Measurements from ENCODE around the gene SYT7. TPM values are rescaled to one million over a fixed set of nuclear protein-coding genes. Genes with fewer than 3 reads are reported as not detected.

The SYT7 gene
- polyA plus RNA-seq, 4 donors = 0.81 to 12.2 (median 3.0) TPM

DNA sequence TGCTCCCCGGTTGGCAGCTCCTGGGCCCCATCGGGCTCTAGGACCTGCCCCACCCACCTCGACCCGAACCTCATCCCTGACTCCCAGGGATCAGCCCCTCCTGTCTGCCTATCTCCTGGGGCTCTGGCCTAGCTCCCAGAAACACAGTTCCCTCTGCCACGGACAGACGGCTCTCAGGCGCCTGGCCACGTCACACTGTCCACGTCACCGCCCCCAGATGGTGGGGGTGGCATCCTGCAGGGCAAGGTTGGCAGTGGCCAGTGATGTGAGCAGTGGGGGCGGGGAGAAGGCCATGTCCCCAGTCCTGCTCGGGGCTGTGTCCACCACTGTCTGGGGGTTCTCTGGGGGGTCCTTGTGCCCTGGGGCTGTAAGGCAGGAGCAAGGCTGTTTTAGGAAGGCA lies 29.2 kb downstream of the SYT7 start:
- Histone ChIP-seq H3K27me3 (ENCODE audit: control insufficient read depth in 3 of 3, insufficient read depth in 3 of 3, low read length in 3 of 3) (peaks cover 8 to 42% (median 20%) of the 10 kb centered on the region in 3 donors), H3K4me3 (ENCODE audit: low read depth in 1 of 3, low read length in 3 of 3) (no peak overlapping the region), H3K9me3 (ENCODE audit: control insufficient read depth in 2 of 2, insufficient read depth in 1 of 2, low read depth in 1 of 2, low read length in 1 of 2) (no peaks in the 10 kb centered on the region), H3K36me3 (ENCODE audit: control insufficient read depth in 3 of 3, insufficient read depth in 2 of 3, low read depth in 1 of 3, low read length in 3 of 3) (peaks cover 0 to 2% (median 0%) of the 10 kb centered on the region in 3 donors), H3K27ac (ENCODE audit: low read depth in 1 of 3, low read length in 2 of 3) (no peak overlapping the region), H3K4me1 (ENCODE audit: control insufficient read depth in 3 of 3, insufficient read depth in 2 of 3, low read depth in 1 of 3, low read length in 2 of 3) (peaks cover 0 to 6% (median 0%) of the 10 kb centered on the region in 3 donors)
- DNase-seq (no peak), FAIRE-seq (no peak)
- WGBS, 3 donors = 31 to 64% (median 43%) methylated on average over 11 to 12 of the region's 12 CpGs

DNA sequence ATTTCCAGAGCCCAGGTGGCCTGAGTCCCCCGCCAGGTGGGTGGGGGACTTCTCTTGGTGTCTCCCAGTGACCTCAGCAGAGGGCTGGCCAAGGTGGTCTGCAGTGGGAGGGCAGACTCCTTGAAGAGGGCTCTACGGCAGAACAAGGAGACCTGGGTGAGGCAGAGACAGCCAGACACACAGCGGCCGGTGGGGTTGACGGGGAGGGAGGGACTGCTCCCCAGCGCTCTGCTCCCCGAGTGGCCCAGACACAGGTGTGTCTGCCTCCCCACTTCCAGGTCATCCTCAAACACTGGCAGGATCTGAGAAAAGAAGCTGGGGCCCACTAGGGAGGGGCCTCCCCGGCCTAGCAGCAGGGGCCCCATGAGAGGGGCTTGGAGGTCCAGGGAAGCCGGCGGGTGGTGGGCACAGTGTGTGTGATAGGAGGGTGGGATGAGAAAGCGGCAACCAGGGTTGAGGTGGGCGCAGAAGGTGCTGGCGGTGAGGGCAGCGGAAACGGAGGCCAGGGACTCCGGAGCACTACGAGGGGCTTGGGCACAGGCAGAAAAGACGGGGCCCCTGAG lies 30.1 kb downstream of the SYT7 start:
- H3K27me3 ChIP-seq (ENCODE audit: control insufficient read depth in 3 of 3, insufficient read depth in 3 of 3, low read length in 3 of 3) = peaks cover 7 to 33% (median 13%) of the 10 kb centered on the region in 3 donors
- H3K9me3 ChIP-seq (ENCODE audit: control insufficient read depth in 2 of 2, insufficient read depth in 1 of 2, low read depth in 1 of 2, low read length in 1 of 2) = no peaks in the 10 kb centered on the region
- 81 to 88% (median 86%) methylated on average over 17 to 18 of the region's 18 CpGs for WGBS, 3 donors
- H3K27ac ChIP-seq (ENCODE audit: low read depth in 1 of 3, low read length in 2 of 3) = no peak overlapping the region
- H3K4me1 ChIP-seq (ENCODE audit: control insufficient read depth in 3 of 3, insufficient read depth in 2 of 3, low read depth in 1 of 3, low read length in 2 of 3) = peaks cover 0 to 4% (median 0%) of the 10 kb centered on the region in 3 donors
- H3K36me3 ChIP-seq (ENCODE audit: control insufficient read depth in 3 of 3, insufficient read depth in 2 of 3, low read depth in 1 of 3, low read length in 3 of 3) = peaks cover 0 to 2% (median 0%) of the 10 kb centered on the region in 3 donors
- DNase-seq = no peak
- FAIRE-seq = no peak
- H3K4me3 ChIP-seq (ENCODE audit: low read depth in 1 of 3, low read length in 3 of 3) = no peak overlapping the region

- Histone ChIP-seq H3K4me1 (ENCODE audit: control insufficient read depth in 3 of 3, insufficient read depth in 2 of 3, low read depth in 1 of 3, low read length in 2 of 3) (no peaks in the 10 kb centered on the region), H3K27ac (ENCODE audit: low read depth in 1 of 3, low read length in 2 of 3) (no peak overlapping the region), H3K36me3 (ENCODE audit: control insufficient read depth in 3 of 3, insufficient read depth in 2 of 3, low read depth in 1 of 3, low read length in 3 of 3) (peaks cover 0 to 4% (median 0%) of the 10 kb centered on the region in 3 donors), H3K27me3 (ENCODE audit: control insufficient read depth in 3 of 3, insufficient read depth in 3 of 3, low read length in 3 of 3) (peaks cover 3 to 25% (median 12%) of the 10 kb centered on the region in 3 donors), H3K4me3 (ENCODE audit: low read depth in 1 of 3, low read length in 3 of 3) (no peak overlapping the region), H3K9me3 (ENCODE audit: control insufficient read depth in 2 of 2, insufficient read depth in 1 of 2, low read depth in 1 of 2, low read length in 1 of 2) (no peaks in the 10 kb centered on the region)
- no peak for FAIRE-seq
- DNase-seq = no peak
- WGBS, 3 donors = 59 to 78% (median 76%) methylated on average over 21 to 23 of the region's 23 CpGs
Observed at GRCh38 chr11:61549662-61550568, 31.0 kb downstream of the SYT7 start.

DNA sequence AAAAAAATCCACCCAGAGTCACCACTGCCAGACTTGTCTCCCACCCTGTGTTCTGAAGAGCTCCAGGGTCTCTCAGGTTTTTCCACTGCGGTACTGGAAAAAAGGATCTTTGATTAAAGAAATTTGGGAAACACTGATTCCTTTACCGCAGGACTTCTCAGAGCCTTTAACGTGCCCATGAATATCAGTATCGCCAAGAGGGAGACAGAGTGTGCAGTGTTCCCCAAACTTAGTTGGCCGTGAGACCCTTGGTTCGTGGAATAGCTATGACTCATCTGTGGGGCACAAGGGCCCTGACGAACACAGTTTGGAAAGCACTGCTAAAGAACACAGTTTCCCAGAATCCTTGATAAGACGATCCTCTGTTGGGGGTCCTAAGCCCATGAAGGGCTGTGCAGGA lies 31.7 kb downstream of the SYT7 start:
- Histone ChIP-seq H3K9me3 (ENCODE audit: control insufficient read depth in 2 of 2, insufficient read depth in 1 of 2, low read depth in 1 of 2, low read length in 1 of 2) (no peaks in the 10 kb centered on the region), H3K27me3 (ENCODE audit: control insufficient read depth in 3 of 3, insufficient read depth in 3 of 3, low read length in 3 of 3) (peaks cover 3 to 18% (median 6%) of the 10 kb centered on the region in 3 donors), H3K4me1 (ENCODE audit: control insufficient read depth in 3 of 3, insufficient read depth in 2 of 3, low read depth in 1 of 3, low read length in 2 of 3) (no peaks in the 10 kb centered on the region), H3K36me3 (ENCODE audit: control insufficient read depth in 3 of 3, insufficient read depth in 2 of 3, low read depth in 1 of 3, low read length in 3 of 3) (peaks cover 0 to 4% (median 0%) of the 10 kb centered on the region in 3 donors), H3K27ac (ENCODE audit: low read depth in 1 of 3, low read length in 2 of 3) (no peak overlapping the region), H3K4me3 (ENCODE audit: low read depth in 1 of 3, low read length in 3 of 3) (no peak overlapping the region)
- DNase-seq (no peak), FAIRE-seq (no peak)
- 69 to 82% (median 73%) methylated on average over 8 of the region's 8 CpGs for WGBS, 3 donors

DNA sequence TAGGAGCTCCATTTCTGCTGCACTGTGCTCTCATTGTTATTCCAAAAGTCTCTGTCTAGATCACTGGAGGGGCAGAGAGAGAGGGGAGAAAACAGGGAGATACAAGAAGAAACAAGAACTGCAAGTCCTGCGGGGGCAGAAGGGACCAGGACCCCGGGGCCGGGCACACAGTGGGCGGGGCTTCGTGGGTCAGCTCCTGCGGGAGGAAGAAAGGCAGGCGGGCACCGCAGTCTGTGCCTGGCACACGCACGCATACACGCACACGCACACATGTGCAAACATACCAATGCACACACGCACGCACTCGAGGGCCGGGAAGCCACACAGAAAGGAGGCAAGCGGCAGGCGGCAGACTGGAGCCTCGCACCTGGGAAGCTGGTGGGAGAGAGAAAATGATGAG lies 33.6 kb downstream of the SYT7 start:
- no peaks in the 10 kb centered on the region for H3K9me3 ChIP-seq (ENCODE audit: control insufficient read depth in 2 of 2, insufficient read depth in 1 of 2, low read depth in 1 of 2, low read length in 1 of 2)
- H3K27me3 ChIP-seq (ENCODE audit: control insufficient read depth in 3 of 3, insufficient read depth in 3 of 3, low read length in 3 of 3) = peaks cover 0 to 3% (median 0%) of the 10 kb centered on the region in 3 donors
- 74 to 77% (median 75%) methylated on average over 19 of the region's 19 CpGs for WGBS, 3 donors
- DNase-seq (no peak), FAIRE-seq (no peak)
- H3K4me3 ChIP-seq (ENCODE audit: low read depth in 1 of 3, low read length in 3 of 3) = no peak overlapping the region
- H3K36me3 ChIP-seq (ENCODE audit: control insufficient read depth in 3 of 3, insufficient read depth in 2 of 3, low read depth in 1 of 3, low read length in 3 of 3) = peaks cover 0 to 4% (median 0%) of the 10 kb centered on the region in 3 donors
- H3K4me1 ChIP-seq (ENCODE audit: control insufficient read depth in 3 of 3, insufficient read depth in 2 of 3, low read depth in 1 of 3, low read length in 2 of 3) = no peaks in the 10 kb centered on the region
- H3K27ac ChIP-seq (ENCODE audit: low read depth in 1 of 3, low read length in 2 of 3) = no peak overlapping the region

- Histone ChIP-seq H3K4me1 (ENCODE audit: control insufficient read depth in 3 of 3, insufficient read depth in 2 of 3, low read depth in 1 of 3, low read length in 2 of 3) (peaks cover 0 to 3% (median 0%) of the 10 kb centered on the region in 3 donors), H3K9me3 (ENCODE audit: control insufficient read depth in 2 of 2, insufficient read depth in 1 of 2, low read depth in 1 of 2, low read length in 1 of 2) (no peaks in the 10 kb centered on the region), H3K27me3 (ENCODE audit: control insufficient read depth in 3 of 3, insufficient read depth in 3 of 3, low read length in 3 of 3) (peaks cover 0 to 3% (median 0%) of the 10 kb centered on the region in 3 donors), H3K4me3 (ENCODE audit: low read depth in 1 of 3, low read length in 3 of 3) (peak overlapping the region in 1 of 3 donors; percentile 10), H3K27ac (ENCODE audit: low read depth in 1 of 3, low read length in 2 of 3) (no peak overlapping the region), H3K36me3 (ENCODE audit: control insufficient read depth in 3 of 3, insufficient read depth in 2 of 3, low read depth in 1 of 3, low read length in 3 of 3) (peaks cover 0 to 4% (median 0%) of the 10 kb centered on the region in 3 donors)
- WGBS, 3 donors = 47 to 71% (median 60%) methylated on average over 5 to 20 of the region's 20 CpGs
- DNase-seq = no peak
- FAIRE-seq = no peak
Observed at GRCh38 chr11:61546663-61547062, 34.2 kb downstream of the SYT7 start.

- H3K4me3 ChIP-seq (ENCODE audit: low read depth in 1 of 3, low read length in 3 of 3) = no peak overlapping the region
- H3K27me3 ChIP-seq (ENCODE audit: control insufficient read depth in 3 of 3, insufficient read depth in 3 of 3, low read length in 3 of 3) = peaks cover 0 to 3% (median 0%) of the 10 kb centered on the region in 3 donors
- 91 to 96% (median 94%) methylated on average over 26 to 32 of the region's 32 CpGs for WGBS, 3 donors
- H3K27ac ChIP-seq (ENCODE audit: low read depth in 1 of 3, low read length in 2 of 3) = no peak overlapping the region
- no peaks in the 10 kb centered on the region for H3K9me3 ChIP-seq (ENCODE audit: control insufficient read depth in 2 of 2, insufficient read depth in 1 of 2, low read depth in 1 of 2, low read length in 1 of 2)
- DNase-seq (no peak), FAIRE-seq (no peak)
- peaks cover 0 to 2% (median 0%) of the 10 kb centered on the region in 3 donors for H3K36me3 ChIP-seq (ENCODE audit: control insufficient read depth in 3 of 3, insufficient read depth in 2 of 3, low read depth in 1 of 3, low read length in 3 of 3)
- H3K4me1 ChIP-seq (ENCODE audit: control insufficient read depth in 3 of 3, insufficient read depth in 2 of 3, low read depth in 1 of 3, low read length in 2 of 3) = peaks cover 0 to 3% (median 0%) of the 10 kb centered on the region in 3 donors
Observed at GRCh38 chr11:61545921-61546320, 35.0 kb downstream of the SYT7 start.

- peaks cover 0 to 2% (median 0%) of the 10 kb centered on the region in 3 donors for H3K36me3 ChIP-seq (ENCODE audit: control insufficient read depth in 3 of 3, insufficient read depth in 2 of 3, low read depth in 1 of 3, low read length in 3 of 3)
- no peaks in the 10 kb centered on the region for H3K9me3 ChIP-seq (ENCODE audit: control insufficient read depth in 2 of 2, insufficient read depth in 1 of 2, low read depth in 1 of 2, low read length in 1 of 2)
- H3K27me3 ChIP-seq (ENCODE audit: control insufficient read depth in 3 of 3, insufficient read depth in 3 of 3, low read length in 3 of 3) = peaks cover 0 to 3% (median 0%) of the 10 kb centered on the region in 3 donors
- no peak overlapping the region for H3K27ac ChIP-seq (ENCODE audit: low read depth in 1 of 3, low read length in 2 of 3)
- FAIRE-seq (no peak), DNase-seq (no peak)
- WGBS, 3 donors = 96 to 98% (median 97%) methylated on average over 7 of the region's 7 CpGs
- H3K4me1 ChIP-seq (ENCODE audit: control insufficient read depth in 3 of 3, insufficient read depth in 2 of 3, low read depth in 1 of 3, low read length in 2 of 3) = peaks cover 0 to 3% (median 0%) of the 10 kb centered on the region in 3 donors
- no peak overlapping the region for H3K4me3 ChIP-seq (ENCODE audit: low read depth in 1 of 3, low read length in 3 of 3)
Observed at GRCh38 chr11:61545341-61545740, 35.5 kb downstream of the SYT7 start.
